Neural progenitor cell (in vitro differentiated cells): Measurements from ENCODE around the gene NOTUM.

Experiments used
- CTCF ChIP-seq: fragments of 200-600 bp; sonication (generic); IDR thresholded peaks from 2 replicates; pipeline ENCODE4 v1.5.1; 2017; ENCODE audit warnings: antibody characterized with exemption, mild to moderate bottlenecking
- EZH2 ChIP-seq: fragments of 200-600 bp; sonication (generic); IDR thresholded peaks from 2 replicates; pipeline ENCODE4 v1.6.1; 2017; ENCODE audit warnings: antibody characterized with exemption, mild to moderate bottlenecking, moderate library complexity
- EZH2phosphoT487 ChIP-seq: fragments of 200-600 bp; sonication (generic); IDR thresholded peaks from 2 replicates; pipeline ENCODE4 v1.6.1; 2017; ENCODE audit warnings: antibody characterized with exemption

- TF ChIP-seq CTCF (no peak), EZH2 (no peak), EZH2phosphoT487 (no peak)
These were observed 5.6 kb upstream of the NOTUM start for GRCh38 chr17:81966343-81967243.
